ENCODE results near the gene CDK5RAP3.
A peak's percentile ranks its signal among the peaks of the same experiment; 100 is the strongest.
"Not testable (repeated sequence)": the region's sequence is repeated elsewhere in the genome, so short reads cannot be mapped to it uniquely, and the experiment has no call there.

The CDK5RAP3 gene

GRCh38 chr17:47970725-47971499, at the start of gene CDK5RAP3:
CDK5RAP3 (plus strand) TSS chr17:47971113; CDS start chr17:47971147, 34 bp downstream.
- no peaks in the 10 kb centered on the region for H3K9me3 ChIP-seq (ENCODE audit: control insufficient read depth, insufficient read depth, low read length)
- peak within 1 kb of the TSS; percentile 91 for H3K4me3 ChIP-seq (ENCODE audit: low read depth, low read length)
- peaks cover 23% of the 10 kb centered on the region for H3K36me3 ChIP-seq (ENCODE audit: control insufficient read depth, insufficient read depth, low read length)
- H3K9ac ChIP-seq (ENCODE audit: low read depth, low read length) = peak within 1 kb of the TSS; percentile 83
- H3K4me1 ChIP-seq (ENCODE audit: control insufficient read depth, insufficient read depth, low read length) = peaks cover 4% of the 10 kb centered on the region
- peaks cover 2% of the 10 kb centered on the region for H3K27me3 ChIP-seq (ENCODE audit: control insufficient read depth, insufficient read depth, low read length)

GRCh38 chr17:47924785-47925677, 45.9 kb upstream of the CDK5RAP3 start:
- no peak overlapping the region for H3K4me3 ChIP-seq (ENCODE audit: low read depth, low read length)
- no peaks in the 10 kb centered on the region for H3K4me1 ChIP-seq (ENCODE audit: control insufficient read depth, insufficient read depth, low read length)
- no peak overlapping the region for H3K9ac ChIP-seq (ENCODE audit: low read depth, low read length)
- H3K9me3 ChIP-seq (ENCODE audit: control insufficient read depth, insufficient read depth, low read length) = no peaks in the 10 kb centered on the region
- peaks cover 36% of the 10 kb centered on the region for H3K36me3 ChIP-seq (ENCODE audit: control insufficient read depth, insufficient read depth, low read length)
- H3K27me3 ChIP-seq (ENCODE audit: control insufficient read depth, insufficient read depth, low read length) = no peaks in the 10 kb centered on the region

GRCh38 chr17:47925678-47925988, 45.3 kb upstream of the CDK5RAP3 start:
- H3K9ac ChIP-seq (ENCODE audit: low read depth, low read length) = no peak overlapping the region
- no peaks in the 10 kb centered on the region for H3K4me1 ChIP-seq (ENCODE audit: control insufficient read depth, insufficient read depth, low read length)
- H3K27me3 ChIP-seq (ENCODE audit: control insufficient read depth, insufficient read depth, low read length) = no peaks in the 10 kb centered on the region
- no peak overlapping the region for H3K4me3 ChIP-seq (ENCODE audit: low read depth, low read length)
- H3K36me3 ChIP-seq (ENCODE audit: control insufficient read depth, insufficient read depth, low read length) = peaks cover 36% of the 10 kb centered on the region
- H3K9me3 ChIP-seq (ENCODE audit: control insufficient read depth, insufficient read depth, low read length) = no peaks in the 10 kb centered on the region

- peaks cover 36% of the 10 kb centered on the region for H3K36me3 ChIP-seq (ENCODE audit: control insufficient read depth, insufficient read depth, low read length)
These were observed 43.0 kb upstream of the CDK5RAP3 start for GRCh38 chr17:47927821-47928400.

GRCh38 chr17:47928415-47928814, 42.5 kb upstream of the CDK5RAP3 start:
- Histone ChIP-seq H3K4me1 (ENCODE audit: control insufficient read depth, insufficient read depth, low read length) (no peaks in the 10 kb centered on the region), H3K4me3 (ENCODE audit: low read depth, low read length) (no peak overlapping the region), H3K9me3 (ENCODE audit: control insufficient read depth, insufficient read depth, low read length) (no peaks in the 10 kb centered on the region), H3K9ac (ENCODE audit: low read depth, low read length) (no peak overlapping the region), H3K36me3 (ENCODE audit: control insufficient read depth, insufficient read depth, low read length) (peaks cover 31% of the 10 kb centered on the region), H3K27me3 (ENCODE audit: control insufficient read depth, insufficient read depth, low read length) (no peaks in the 10 kb centered on the region)

More at GRCh38 chr17:47927821-47928400, 43.0 kb upstream of the CDK5RAP3 start:
- Histone ChIP-seq H3K27me3 (ENCODE audit: control insufficient read depth, insufficient read depth, low read length) (no peaks in the 10 kb centered on the region), H3K9me3 (ENCODE audit: control insufficient read depth, insufficient read depth, low read length) (no peaks in the 10 kb centered on the region), H3K4me1 (ENCODE audit: control insufficient read depth, insufficient read depth, low read length) (no peaks in the 10 kb centered on the region), H3K4me3 (ENCODE audit: low read depth, low read length) (no peak overlapping the region), H3K9ac (ENCODE audit: low read depth, low read length) (no peak overlapping the region)

GRCh38 chr17:47929218-47930000, 41.5 kb upstream of the CDK5RAP3 start:
- no peak overlapping the region for H3K4me3 ChIP-seq (ENCODE audit: low read depth, low read length)
- no peaks in the 10 kb centered on the region for H3K4me1 ChIP-seq (ENCODE audit: control insufficient read depth, insufficient read depth, low read length)
- no peak overlapping the region for H3K9ac ChIP-seq (ENCODE audit: low read depth, low read length)
- H3K9me3 ChIP-seq (ENCODE audit: control insufficient read depth, insufficient read depth, low read length) = no peaks in the 10 kb centered on the region
- H3K27me3 ChIP-seq (ENCODE audit: control insufficient read depth, insufficient read depth, low read length) = no peaks in the 10 kb centered on the region
- H3K36me3 ChIP-seq (ENCODE audit: control insufficient read depth, insufficient read depth, low read length) = peaks cover 24% of the 10 kb centered on the region

- no peak overlapping the region for H3K9ac ChIP-seq (ENCODE audit: low read depth, low read length)
- H3K27me3 ChIP-seq (ENCODE audit: control insufficient read depth, insufficient read depth, low read length) = no peaks in the 10 kb centered on the region
- H3K36me3 ChIP-seq (ENCODE audit: control insufficient read depth, insufficient read depth, low read length) = peaks cover 9% of the 10 kb centered on the region
- no peaks in the 10 kb centered on the region for H3K9me3 ChIP-seq (ENCODE audit: control insufficient read depth, insufficient read depth, low read length)
- no peak overlapping the region for H3K4me3 ChIP-seq (ENCODE audit: low read depth, low read length)
- H3K4me1 ChIP-seq (ENCODE audit: control insufficient read depth, insufficient read depth, low read length) = no peaks in the 10 kb centered on the region
These were observed 39.1 kb upstream of the CDK5RAP3 start for GRCh38 chr17:47931848-47932247.

- no peak overlapping the region for H3K9ac ChIP-seq (ENCODE audit: low read depth, low read length)
- H3K9me3 ChIP-seq (ENCODE audit: control insufficient read depth, insufficient read depth, low read length) = no peaks in the 10 kb centered on the region
- no peaks in the 10 kb centered on the region for H3K4me1 ChIP-seq (ENCODE audit: control insufficient read depth, insufficient read depth, low read length)
- no peaks in the 10 kb centered on the region for H3K27me3 ChIP-seq (ENCODE audit: control insufficient read depth, insufficient read depth, low read length)
- no peak overlapping the region for H3K4me3 ChIP-seq (ENCODE audit: low read depth, low read length)
- no peaks in the 10 kb centered on the region for H3K36me3 ChIP-seq (ENCODE audit: control insufficient read depth, insufficient read depth, low read length)
These were observed 36.1 kb upstream of the CDK5RAP3 start for GRCh38 chr17:47934856-47935255.

GRCh38 chr17:47935468-47935867, 35.4 kb upstream of the CDK5RAP3 start:
- H3K4me1 ChIP-seq (ENCODE audit: control insufficient read depth, insufficient read depth, low read length); H3K4me3 ChIP-seq (ENCODE audit: low read depth, low read length); H3K9ac ChIP-seq (ENCODE audit: low read depth, low read length); H3K9me3 ChIP-seq (ENCODE audit: control insufficient read depth, insufficient read depth, low read length); H3K36me3 ChIP-seq (ENCODE audit: control insufficient read depth, insufficient read depth, low read length); H3K27me3 ChIP-seq (ENCODE audit: control insufficient read depth, insufficient read depth, low read length): not testable (repeated sequence)

- Histone ChIP-seq H3K4me1 (ENCODE audit: control insufficient read depth, insufficient read depth, low read length) (no peaks in the 10 kb centered on the region), H3K36me3 (ENCODE audit: control insufficient read depth, insufficient read depth, low read length) (no peaks in the 10 kb centered on the region), H3K9ac (ENCODE audit: low read depth, low read length) (no peak overlapping the region), H3K4me3 (ENCODE audit: low read depth, low read length) (no peak overlapping the region), H3K27me3 (ENCODE audit: control insufficient read depth, insufficient read depth, low read length) (peaks cover 6% of the 10 kb centered on the region), H3K9me3 (ENCODE audit: control insufficient read depth, insufficient read depth, low read length) (no peaks in the 10 kb centered on the region)
These were observed 35.0 kb upstream of the CDK5RAP3 start for GRCh38 chr17:47935961-47936360.

- Histone ChIP-seq H3K4me1 (ENCODE audit: control insufficient read depth, insufficient read depth, low read length) (no peaks in the 10 kb centered on the region), H3K27me3 (ENCODE audit: control insufficient read depth, insufficient read depth, low read length) (peaks cover 8% of the 10 kb centered on the region)
These were observed 33.0 kb upstream of the CDK5RAP3 start for GRCh38 chr17:47937941-47938340.

More at GRCh38 chr17:47937941-47938340, 33.0 kb upstream of the CDK5RAP3 start:
- Histone ChIP-seq H3K4me3 (ENCODE audit: low read depth, low read length) (no peak overlapping the region), H3K36me3 (ENCODE audit: control insufficient read depth, insufficient read depth, low read length) (no peaks in the 10 kb centered on the region), H3K9me3 (ENCODE audit: control insufficient read depth, insufficient read depth, low read length) (no peaks in the 10 kb centered on the region), H3K9ac (ENCODE audit: low read depth, low read length) (no peak overlapping the region)
